Measurements from ENCODE around the gene MRPL14. TPM values are rescaled to one million over a fixed set of nuclear protein-coding genes. Genes with fewer than 3 reads are reported as not detected.

The MRPL14 gene
- total RNA-seq, 2 donors from 2014 or later, result 31.9 to 54.3 TPM

- no peaks in the 10 kb centered on the region for H3K36me3 Mint-ChIP-seq
- DNase-seq (ENCODE audit: low spot score in 2 of 2) (no peak), ATAC-seq (no peak)
- H3K9me3 Mint-ChIP-seq, result no peaks in the 10 kb centered on the region
- no peak overlapping the region for H3K27ac Mint-ChIP-seq
Observed at GRCh38 chr6:44133981-44134711, 6.9 kb upstream of the MRPL14 start.

DNA sequence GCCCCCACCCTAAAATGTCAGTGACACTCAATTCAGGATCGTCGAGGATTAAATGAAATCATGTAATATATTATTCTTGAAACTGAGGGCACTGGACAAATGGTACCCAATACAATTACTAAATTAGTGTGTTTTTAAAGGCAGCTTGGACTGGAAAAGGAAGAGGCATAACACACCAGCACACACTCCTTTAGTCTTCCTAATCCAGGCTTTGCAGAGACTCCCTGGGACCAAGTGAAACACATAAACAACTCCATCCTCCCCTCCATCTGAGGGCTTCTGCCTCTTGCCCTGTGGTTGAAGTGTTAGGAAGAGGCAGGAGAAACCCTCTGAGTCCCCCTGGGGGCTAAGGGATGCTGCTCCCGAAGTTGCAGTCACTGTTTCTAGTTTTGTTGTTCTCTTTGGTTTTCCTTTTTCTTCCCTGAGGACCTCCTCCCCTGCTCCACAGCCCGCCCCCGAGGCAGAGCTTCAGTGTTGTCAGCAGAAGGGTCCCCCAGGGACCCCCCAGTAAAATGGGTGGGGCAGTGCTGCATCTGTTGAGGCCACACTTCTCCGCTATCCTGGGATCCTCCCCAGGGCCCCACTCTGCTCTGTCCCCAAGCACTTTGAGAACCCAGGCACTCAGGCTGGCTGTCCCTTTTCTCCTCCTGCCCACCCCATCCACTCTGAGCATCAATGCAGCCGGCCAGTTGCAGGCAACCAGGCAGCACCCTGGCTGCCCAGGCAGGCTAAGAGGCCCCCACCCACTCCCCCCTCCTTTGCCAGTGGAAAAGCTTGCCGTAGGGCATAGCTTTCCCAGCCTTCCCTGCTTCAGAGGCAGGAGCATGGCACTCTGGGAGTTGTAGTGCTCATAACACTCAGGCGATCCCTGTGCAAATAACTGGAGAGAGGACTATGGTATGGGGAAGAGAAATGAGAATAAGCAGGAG lies 6.0 kb upstream of the MRPL14 start:
- DNase-seq (ENCODE audit: low spot score in 2 of 2), result no peak
- no peaks in the 10 kb centered on the region for H3K36me3 Mint-ChIP-seq
- no peak overlapping the region for H3K27ac Mint-ChIP-seq

DNA sequence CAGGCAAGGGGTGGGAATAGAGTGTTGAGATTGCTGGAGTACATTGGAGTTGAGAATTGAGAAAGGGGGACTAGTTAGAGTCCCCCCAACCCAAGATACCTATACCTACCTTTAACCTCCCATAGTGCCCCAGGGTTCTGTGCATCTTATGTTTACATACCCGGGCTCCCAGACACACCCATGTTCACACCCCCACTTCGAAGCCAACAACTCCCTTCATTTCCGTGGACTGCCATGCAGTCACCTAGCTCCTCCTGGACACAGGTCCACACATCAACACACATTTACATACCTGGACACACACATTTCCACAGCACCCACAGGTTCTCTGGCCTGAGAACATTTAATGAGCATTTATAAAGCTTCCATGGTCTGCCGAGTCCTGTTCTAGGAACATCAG lies 5.2 kb upstream of the MRPL14 start:
- Mint-ChIP-seq H3K36me3 (no peaks in the 10 kb centered on the region), H3K9me3 (no peaks in the 10 kb centered on the region), H3K27ac (no peak overlapping the region)
- DNase-seq (ENCODE audit: low spot score in 2 of 2) (no peak), ATAC-seq (no peak)

More for the DNA sequence above, 6.0 kb upstream of the MRPL14 start:
- peak in 1 of 2 donors; percentile 31 for ATAC-seq
- no peaks in the 10 kb centered on the region for H3K9me3 Mint-ChIP-seq

DNA sequence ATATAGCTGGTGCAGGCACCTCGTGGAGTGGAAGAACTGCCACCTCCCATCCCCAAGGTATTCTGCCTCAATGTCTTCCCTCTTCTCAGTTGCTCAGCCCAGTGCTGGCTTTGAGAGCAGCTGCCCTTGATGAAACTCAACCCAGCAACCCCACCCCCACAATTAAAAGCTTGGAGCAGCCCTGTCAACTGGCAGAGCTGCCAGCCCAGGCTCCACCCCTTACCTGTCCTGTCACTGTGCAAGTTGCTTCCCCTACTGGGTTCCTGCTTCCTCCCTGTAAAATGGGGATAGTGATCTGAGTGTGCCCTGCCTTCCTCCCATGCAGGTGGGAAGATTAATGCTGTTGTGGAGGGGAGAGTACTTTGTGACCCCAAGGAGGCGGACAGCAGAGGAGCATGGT lies 4.6 kb upstream of the MRPL14 start:
- Mint-ChIP-seq H3K36me3 (peaks cover 0 to under 1% of the 10 kb centered on the region in 2 donors), H3K27ac (no peak overlapping the region), H3K9me3 (no peaks in the 10 kb centered on the region)
- DNase-seq (ENCODE audit: low spot score in 2 of 2), result no peak
- no peak for ATAC-seq

- Mint-ChIP-seq H3K9me3 (no peaks in the 10 kb centered on the region), H3K27ac (no peak overlapping the region), H3K36me3 (peaks cover 10 to 15% of the 10 kb centered on the region in 2 donors)
- no peak for ATAC-seq
- no peak for DNase-seq (ENCODE audit: low spot score in 2 of 2)
Observed at GRCh38 chr6:44129841-44130322, 2.6 kb upstream of the MRPL14 start.

DNA sequence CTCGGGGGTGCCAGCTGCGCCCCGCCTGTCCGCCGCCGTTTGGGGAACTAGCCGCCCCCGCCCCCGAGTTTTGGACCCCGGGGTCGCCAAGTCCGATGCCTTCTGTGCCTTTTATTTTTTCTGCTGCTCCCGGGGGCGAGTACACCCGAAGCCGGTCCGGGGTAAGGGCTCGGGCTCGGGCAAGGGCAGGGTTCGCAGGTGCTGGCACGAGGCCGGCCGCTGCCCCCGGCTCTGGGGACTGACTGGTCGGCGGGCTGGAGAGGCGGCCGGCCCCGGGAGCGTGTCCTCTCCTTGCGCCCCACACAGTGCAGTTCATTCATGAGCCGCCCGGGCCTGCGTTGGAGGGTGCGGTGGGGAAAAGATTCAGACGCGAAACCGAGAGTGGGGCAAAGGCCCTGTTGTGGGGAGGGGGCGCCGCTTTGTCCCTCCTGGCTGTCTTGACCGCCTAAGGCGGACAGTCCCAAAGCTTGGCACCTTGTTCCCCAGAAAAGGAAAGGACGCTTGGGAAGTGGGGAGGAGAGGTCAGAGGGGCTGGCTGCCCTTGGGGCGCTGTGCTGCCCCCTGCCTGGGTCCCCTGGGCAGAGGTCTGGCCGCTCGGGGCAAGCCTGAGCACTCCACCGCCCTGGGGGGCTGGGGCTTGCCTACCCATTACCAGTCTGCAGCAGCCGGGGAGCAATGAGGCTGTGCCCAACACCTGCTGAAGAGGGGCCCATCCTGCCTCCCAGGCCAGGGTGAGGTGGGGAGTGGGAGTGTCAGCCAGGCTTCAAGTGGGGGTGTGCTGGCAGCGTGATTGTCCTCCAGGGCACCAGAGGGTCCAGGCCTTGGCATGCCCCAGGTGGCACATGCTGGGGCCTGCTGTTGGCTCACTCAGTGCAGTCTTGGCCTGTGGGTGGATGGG lies 1.0 kb upstream of the MRPL14 start:
- DNase-seq (ENCODE audit: low spot score in 2 of 2), result peak in 1 of 2 donors; percentile 25
- peak overlapping the region; percentile 25 to 91 for H3K27ac Mint-ChIP-seq
- H3K9me3 Mint-ChIP-seq, result no peaks in the 10 kb centered on the region
- no peak for ATAC-seq
- peaks cover 10 to 15% of the 10 kb centered on the region in 2 donors for H3K36me3 Mint-ChIP-seq

- peak overlapping the region; percentile 95 to 96 for H3K27ac Mint-ChIP-seq
- peaks cover 10 to 15% of the 10 kb centered on the region in 2 donors for H3K36me3 Mint-ChIP-seq
- no peaks in the 10 kb centered on the region for H3K9me3 Mint-ChIP-seq
- DNase-seq (ENCODE audit: low spot score in 2 of 2) (peak; percentile 78 to 89), ATAC-seq (peak; percentile 86 to 91)
Observed at GRCh38 chr6:44126320-44127149, 717 bp downstream of the MRPL14 start.

- DNase-seq (ENCODE audit: low spot score in 2 of 2) (no peak), ATAC-seq (no peak)
- no peaks in the 10 kb centered on the region for H3K9me3 Mint-ChIP-seq
- H3K36me3 Mint-ChIP-seq, result peaks cover 10 to 15% of the 10 kb centered on the region in 2 donors
- peak overlapping the region in 1 of 2 donors; percentile 13 for H3K27ac Mint-ChIP-seq
Observed at GRCh38 chr6:44123544-44123943, 3.7 kb downstream of the MRPL14 start.

DNA sequence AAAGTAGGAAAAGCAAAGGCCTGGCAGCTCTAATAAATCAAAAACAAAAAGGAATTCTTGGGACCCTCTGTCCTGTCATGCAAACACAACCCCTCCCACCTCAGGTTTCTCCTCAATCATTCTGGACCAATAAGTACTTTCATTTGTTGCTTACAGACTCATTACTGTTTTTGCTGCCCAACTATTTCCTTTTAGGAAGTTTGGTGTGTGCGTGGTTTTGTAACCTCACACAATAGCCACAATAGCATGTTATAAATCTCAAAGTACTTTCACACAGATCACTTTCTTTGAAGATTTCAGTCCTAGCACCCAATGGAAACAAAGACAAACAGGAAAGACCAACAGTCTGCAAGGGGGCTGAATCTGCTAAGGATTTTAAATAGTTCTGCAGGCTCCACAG lies 4.5 kb downstream of the MRPL14 start:
- peak overlapping the region in 1 of 2 donors; percentile 13 for H3K27ac Mint-ChIP-seq
- no peak for DNase-seq (ENCODE audit: low spot score in 2 of 2)
- peak in 1 of 2 donors; percentile 7 for ATAC-seq
- peaks cover 10 to 15% of the 10 kb centered on the region in 2 donors for H3K36me3 Mint-ChIP-seq
- no peaks in the 10 kb centered on the region for H3K9me3 Mint-ChIP-seq

DNA sequence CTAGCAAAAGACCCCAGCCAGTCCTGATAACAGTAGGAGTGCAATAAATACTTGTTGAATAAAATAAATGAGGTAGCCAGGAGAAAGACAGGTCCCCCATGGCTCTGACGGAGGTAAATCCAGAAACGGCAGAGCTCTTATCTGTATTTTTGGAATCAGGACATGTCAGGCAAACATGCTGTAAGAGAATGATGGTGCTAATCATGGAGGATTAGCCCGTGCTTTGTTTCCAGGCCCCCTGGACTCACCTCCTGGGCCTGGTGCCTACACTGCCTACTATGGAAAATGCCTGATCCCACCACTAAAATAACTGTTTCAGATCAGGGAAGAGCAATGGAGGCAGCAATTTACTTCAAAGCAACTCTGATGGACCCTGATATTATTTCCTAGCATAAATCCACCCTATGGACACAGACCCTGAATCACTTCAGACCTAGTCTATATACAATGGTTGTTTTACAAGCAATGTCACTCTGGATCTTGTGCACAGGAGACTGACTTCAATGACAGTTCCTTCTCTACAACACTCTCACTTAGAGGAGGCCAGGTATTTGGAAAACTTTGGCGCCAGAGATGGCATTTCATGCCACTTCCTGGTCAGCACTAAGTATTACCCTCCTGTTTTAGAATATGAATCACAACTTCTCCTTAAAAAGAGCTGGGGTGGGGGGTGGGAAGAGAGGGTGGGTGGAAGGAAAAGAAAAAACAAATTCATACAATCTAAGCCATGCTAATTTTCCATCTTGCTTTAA lies 6.4 kb downstream of the MRPL14 start:
- DNase-seq (ENCODE audit: low spot score in 2 of 2), result no peak
- Mint-ChIP-seq H3K36me3 (peaks cover 4 to 6% of the 10 kb centered on the region in 2 donors), H3K27ac (peak overlapping the region in 1 of 2 donors; percentile 12), H3K9me3 (no peaks in the 10 kb centered on the region)
- no peak for ATAC-seq

GRCh38 chr6:44119704-44120262 lies 7.5 kb downstream of the MRPL14 start:
- ATAC-seq (no peak), DNase-seq (ENCODE audit: low spot score in 2 of 2) (no peak)
- Mint-ChIP-seq H3K36me3 (no peaks in the 10 kb centered on the region), H3K27ac (no peak overlapping the region), H3K9me3 (no peaks in the 10 kb centered on the region)

- no peak for DNase-seq (ENCODE audit: low spot score in 2 of 2)
- Mint-ChIP-seq H3K27ac (peak overlapping the region in 1 of 2 donors; percentile 61), H3K36me3 (no peaks in the 10 kb centered on the region), H3K9me3 (no peaks in the 10 kb centered on the region)
- ATAC-seq, result no peak
Observed at GRCh38 chr6:44117397-44118128, 9.7 kb downstream of the MRPL14 start.

DNA sequence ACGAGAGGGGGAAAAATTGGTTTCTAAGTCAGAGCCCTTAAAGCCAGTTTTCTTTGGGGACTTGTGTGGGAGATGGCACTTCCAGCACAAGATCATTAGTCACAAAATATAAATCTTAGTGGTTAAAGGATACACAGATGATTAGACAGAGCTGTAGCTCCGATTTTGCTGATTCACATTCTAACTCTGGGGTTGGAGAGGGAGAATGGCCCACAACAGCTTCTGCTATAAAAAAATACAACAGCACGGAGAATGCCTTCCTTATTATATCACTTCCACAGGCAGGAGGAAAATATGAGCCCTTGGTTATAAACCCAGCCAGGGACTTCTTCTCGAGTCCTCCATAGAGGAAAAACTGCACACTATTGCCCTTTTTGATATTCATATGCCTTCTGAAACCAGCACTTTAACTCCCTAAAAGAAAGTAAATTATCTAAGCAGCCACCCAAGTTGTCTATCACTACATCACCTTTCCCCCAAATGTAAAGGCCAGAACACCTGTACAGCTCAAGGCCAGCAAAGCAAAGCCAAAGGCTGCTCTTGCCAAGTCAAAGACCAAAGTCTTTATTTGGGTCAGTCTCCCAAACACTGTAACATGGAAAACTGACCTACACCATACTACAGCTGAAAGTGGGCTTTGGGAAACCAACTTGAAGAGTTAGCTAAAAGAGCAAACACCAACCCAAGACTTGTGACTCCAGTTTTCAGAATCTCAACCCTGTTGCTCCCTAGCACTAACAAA lies 10.4 kb downstream of the MRPL14 start:
- H3K36me3 Mint-ChIP-seq, result no peaks in the 10 kb centered on the region
- DNase-seq (ENCODE audit: low spot score in 2 of 2), result no peak
- peak in 1 of 2 donors; percentile 51 for ATAC-seq
- H3K9me3 Mint-ChIP-seq, result no peaks in the 10 kb centered on the region
- H3K27ac Mint-ChIP-seq, result peak overlapping the region in 1 of 2 donors; percentile 61

Data from activated naive CD4-positive, alpha-beta T cell treated with anti-CD3 and anti-CD28 coated beads, Interleukin-2, amount 50 U/mL, for 72 hours (primary cell).